NOMO-1 treated with DMSO at 0.1 percent for 48 hours (cell line): ENCODE data around the gene ANKDD1B.
A peak's percentile ranks its signal among the peaks of the same experiment; 100 is the strongest.

Source experiments
- DNase-seq: peaks from one replicate; lab custom pipeline; 2025; ENCODE audit not compliant: unreplicated experiment; lab: John Stamatoyannopoulos, UW

ANKDD1B gene

DNA sequence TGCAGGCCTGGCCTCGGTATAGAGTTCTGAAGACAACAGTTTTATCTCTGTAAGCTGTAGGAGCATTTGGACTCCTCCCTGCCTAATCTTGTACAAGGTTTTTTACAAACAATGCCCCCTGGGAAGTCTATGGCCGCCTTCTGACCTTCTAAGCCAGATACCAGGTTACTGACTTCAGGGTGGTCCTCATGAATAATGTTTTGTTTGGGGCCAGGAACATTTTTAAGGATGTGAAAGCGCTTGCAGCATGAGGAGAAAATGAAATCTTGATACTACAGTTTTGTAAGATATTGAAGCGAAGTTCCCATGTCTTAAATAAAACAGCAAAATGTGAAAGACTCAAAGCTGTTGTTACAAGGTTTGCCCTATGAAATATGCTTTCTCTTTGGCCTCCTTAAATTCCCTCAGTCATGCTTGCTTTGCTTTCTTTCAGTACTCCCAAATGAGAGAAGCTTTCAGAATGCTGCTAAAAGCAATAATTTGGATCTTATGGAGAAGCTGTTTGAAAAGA lies 5.2 kb downstream of the ANKDD1B start:
- no peak for DNase-seq

DNA sequence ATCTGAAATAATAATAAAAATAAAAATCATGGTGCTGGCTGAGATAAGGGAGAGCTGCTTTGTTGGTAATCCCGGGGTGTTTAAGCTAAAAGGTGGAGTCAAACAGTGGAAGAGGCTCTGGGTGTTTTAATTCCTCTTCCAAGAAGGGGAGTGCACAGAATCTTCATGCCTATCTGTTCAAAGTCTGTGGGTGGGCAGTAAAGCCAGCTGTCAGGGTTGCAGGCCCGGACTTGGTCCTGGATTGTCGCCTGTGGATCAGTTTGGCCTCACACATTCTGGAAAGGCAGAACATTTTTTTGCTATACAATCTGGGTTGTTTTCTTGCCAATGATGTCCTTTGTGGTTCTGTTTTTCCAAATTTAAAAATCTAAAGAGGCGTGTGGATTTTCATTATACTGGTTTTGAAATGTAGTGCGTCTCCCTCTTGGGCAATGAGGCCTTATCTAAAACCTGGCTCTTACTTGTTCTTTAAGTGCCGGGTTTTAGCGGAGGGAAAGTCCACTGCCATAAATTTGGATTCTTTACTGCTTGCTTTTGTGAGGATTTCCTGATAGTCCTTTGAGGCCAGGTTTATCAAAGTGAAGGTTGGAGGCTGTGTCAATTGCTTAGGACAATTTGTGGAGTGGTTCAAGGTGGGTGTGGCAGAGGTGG lies 5.8 kb downstream of the ANKDD1B start:
- DNase-seq = no peak

DNA sequence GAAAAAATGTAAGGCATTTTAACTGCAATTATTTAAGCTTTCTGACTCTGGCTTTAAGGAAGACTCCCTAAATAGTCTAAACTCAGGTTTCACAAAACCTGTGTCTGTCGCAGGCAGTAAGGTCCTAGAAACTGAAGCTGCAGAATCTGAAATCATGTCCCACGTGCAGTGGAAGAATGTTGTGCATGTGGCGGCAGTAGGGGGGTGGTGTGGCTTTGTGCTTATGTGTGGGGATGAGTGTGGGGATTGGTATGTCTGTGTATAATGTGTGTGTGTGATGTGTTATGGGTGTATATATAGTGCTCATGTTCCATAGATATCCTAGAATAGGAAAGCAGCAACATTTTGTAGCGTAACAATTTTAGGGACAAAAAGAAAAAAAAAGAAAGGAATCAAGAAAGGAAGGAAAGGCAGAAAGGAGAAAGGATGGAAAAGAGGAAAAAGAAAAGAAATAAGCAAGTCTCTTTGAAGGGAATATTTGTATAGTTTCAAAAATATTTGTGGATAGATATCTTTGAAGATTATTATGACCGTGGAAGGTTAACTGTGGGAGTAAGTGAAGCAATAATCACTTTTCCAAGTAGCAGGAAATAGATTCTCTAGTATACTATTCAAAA lies 6.6 kb downstream of the ANKDD1B start:
- DNase-seq = no peak

DNA sequence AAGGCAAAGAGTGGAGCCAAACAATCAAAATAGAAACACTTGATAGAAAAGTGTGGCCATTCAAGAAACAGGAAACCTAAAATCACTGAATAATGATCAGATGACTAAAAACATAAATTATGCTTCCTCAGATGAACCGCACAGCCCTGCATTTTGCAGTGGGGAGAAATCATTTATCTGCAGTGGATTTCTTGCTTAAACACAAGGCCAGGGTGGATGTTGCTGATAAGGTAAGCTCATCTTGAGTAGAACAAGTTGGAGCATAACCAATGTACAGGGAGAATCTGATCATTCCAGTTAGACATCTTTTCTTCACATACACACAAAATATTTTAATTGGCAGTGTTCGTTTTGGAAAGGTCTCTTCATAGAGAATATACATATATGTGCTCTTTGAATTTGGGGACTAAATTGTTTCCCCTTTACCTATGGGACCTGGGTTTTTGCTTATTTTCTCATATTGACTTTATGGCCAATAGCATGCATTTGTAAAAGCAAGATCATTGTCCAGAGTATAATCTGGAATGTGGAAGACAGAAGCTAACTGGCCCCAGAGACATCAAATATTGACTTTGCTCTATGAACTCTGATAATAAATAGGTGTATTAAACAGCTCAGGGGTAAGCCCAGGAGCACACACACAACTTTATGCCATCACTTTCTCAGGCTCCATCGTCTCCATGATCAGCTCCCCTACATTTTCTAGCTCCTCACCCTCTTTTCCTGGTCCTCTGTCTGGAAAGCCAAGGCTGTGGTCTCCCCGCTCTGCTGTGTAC lies 9.1 kb downstream of the ANKDD1B start:
- DNase-seq = no peak

DNA sequence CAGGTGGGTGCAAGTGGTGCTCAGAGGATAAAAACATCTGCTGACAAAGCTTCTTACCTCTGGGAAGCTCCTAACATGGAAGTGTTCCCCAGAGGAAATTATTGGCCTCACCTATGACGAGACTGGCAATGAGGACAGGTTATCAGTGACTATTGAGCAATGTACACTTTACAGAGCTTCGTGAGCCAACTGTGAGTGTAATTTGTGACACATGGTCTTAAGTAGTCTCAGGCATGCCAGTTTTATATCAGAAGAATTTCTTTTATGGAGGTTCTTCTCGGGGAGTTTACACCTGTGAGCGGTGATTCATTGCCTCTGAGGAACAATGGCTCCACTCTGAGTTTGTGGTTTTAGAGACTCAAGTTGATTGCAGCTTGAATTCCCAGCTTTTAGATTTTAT lies 11.3 kb downstream of the ANKDD1B start:
- no peak for DNase-seq

DNA sequence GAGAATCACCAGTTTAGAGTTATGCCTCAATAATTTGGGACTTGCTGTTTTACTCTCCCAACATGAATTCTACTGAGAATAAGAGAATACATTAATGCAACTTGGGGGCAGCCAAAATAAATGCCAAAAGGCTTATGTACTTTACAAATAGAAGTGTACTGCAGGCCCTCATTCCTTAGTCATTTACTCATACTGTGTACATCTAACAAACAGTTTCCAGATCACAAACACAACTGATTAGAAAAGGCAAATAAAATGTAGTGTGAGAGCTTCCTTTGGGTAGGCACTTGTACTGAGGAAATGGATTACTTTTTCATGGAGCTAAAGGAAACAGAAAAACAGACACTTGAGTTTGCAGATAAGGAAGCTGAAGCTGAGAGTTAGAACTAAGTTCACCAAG lies 12.6 kb downstream of the ANKDD1B start:
- no peak for DNase-seq

DNA sequence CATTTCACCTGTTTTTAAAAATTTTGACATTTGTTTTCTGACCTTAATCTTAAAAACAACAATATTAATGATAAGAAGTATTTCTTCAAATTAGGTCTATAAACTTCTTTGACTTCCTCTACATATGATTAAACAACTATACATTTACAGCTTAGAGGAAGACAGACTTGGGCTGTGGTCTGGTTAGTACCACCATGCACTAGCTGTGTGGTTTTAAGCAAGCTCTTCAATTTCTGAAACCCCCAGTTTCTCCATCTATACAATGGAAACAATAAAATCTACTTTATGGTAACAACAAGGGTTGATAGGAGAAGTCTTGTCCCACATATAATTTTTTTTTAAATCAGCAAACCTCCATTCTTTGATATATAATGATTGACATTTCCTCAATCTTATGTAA lies 15.7 kb downstream of the ANKDD1B start:
- no peak for DNase-seq

DNA sequence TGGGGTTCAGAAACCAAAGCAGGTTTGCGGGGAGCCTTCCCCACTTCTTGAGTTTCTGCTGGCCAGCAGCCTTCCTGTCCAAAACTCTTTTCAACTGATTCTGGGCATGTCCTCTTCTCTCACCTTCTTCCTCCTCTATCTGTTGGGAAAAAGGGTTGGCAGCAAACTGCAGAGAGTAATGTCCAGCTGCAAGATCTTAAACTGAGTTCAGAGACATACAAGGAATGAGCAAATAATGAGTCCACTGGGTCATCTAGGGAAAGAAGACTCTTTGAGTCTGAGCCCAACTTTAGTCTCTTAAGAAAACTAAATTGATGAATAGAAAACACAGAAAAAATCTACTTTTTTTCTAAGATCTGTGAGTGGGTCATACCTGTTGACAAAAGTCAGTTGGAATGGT lies 16.5 kb downstream of the ANKDD1B start:
- no peak for DNase-seq

DNA sequence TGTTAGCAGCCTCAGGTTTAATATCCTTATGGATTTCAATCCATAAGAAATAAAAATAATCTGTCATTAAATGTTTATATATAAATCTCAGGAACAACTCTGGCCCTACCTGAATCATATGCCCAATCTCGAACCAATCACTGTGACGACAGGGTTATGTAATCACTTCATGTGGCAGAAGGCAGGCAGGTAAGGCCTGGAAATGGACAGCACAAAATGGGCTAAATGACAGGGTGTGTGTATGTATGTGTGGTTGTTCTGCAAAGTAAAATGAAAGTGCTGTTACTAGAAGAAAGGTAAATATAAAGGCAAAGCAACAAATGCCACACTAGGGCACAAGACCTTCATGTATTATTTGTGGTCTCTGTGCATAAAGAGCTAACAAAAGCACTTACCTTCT lies 19.6 kb downstream of the ANKDD1B start:
- DNase-seq = no peak

DNA sequence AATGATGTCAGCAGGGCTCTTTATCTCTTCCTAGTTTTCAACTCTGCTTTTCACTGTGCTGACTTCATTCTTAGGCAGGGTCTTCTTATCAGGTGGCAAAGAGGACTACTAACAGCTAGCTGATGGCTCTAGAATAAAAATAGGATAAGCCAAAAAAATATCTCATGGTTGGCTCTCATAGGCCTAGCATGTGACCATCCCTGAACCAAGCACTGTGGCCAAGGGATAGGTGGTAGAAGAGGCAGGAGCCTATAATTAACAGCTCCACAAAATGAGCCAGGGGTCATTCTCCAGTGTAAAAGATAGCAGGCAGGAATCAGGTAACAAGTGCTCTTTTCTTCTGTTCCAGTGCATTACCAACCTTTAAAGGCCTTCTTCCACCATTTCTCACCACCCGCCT lies 21.1 kb downstream of the ANKDD1B start:
- no peak for DNase-seq

DNA sequence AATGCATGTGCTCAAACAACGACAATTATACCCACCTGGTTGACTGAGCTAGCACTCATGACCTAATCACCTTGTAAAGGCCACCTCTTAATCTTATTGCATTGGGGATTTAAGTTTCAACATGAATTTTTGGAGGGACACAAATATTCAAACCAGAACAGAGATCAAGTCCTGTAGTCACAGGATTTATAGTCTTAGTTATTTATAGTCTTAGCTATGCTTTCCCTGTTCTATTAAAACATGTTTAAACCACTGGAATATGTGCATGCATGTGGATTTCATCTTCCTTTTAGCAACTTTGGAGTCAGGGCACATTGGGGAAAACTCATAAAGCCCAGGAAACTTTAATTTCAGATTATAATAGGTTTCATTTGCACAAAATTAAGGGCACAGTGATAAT lies 26.7 kb downstream of the ANKDD1B start:
- no peak for DNase-seq

DNA sequence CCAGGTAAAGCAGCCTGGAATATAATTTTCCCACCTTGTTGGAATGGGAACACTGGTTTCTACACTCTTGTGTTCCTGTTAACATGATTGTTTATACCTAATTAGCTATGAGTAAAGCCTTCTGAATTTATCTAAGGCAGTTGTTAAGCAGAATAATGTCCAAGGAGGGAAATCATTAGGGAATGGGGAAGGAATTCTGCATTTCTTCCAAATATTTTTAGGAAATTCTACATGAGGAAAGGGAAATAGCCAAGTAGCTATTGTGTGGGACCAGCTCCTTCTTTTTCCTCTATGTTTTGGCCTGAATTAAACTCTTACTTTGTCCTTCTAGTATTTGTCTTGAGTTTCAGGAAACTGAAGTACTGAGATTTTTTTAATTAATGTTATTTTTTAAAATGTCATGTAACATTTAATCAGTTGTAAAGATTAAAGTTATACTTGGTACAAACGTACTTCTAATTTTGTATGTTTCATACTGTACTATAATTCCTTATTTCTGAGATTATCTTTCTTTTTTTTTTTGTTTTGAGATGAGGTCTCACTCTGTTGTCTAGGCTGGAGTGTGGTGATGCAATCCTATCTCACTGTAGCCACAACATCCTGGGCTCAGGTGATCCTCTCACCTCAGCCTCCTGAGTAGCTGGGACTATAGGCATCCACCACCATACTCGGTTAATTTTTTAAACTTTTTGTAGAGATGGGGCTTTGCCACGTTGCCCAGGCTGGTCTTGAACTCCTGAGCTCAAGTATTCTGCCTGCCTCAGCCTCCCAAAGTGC lies 28.5 kb downstream of the ANKDD1B start:
- no peak for DNase-seq

DNA sequence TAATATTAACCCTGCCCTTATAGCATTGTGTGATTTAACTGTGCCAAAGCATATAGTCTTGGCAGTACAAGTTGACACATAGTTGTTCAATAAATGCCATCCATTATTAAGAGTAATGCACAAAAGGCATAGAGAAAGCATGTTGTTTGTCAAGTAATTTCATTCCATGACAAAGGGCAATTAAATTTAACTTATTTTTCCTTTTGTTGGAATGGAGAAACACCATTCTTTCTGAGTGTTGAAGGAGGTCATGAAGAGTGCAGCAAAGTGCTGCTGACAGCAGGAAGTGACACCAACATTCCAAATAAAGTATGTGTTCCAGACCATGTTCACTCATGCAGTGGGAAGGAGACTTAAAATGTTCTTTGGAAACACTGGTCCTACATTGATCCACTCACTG lies 29.1 kb downstream of the ANKDD1B start:
- no peak for DNase-seq

DNA sequence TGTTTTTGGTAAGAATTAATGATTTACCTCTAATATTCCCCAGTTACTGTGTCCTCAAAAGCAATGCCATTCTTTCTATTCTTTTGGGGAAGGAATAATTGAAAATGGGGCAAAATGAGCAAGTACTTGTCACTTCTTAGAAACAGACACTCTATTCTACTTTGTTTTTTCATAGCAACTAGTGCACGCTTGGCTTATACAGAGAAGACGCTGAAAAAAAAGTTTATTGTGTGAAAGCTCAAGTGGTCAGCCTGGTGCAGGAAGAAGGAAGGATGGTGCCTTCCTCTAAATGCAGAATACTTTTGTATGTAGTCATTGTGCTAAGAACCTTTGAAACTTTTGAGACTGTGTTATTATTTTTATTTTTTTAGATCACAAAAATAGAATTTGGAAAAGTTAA lies 29.6 kb downstream of the ANKDD1B start:
- DNase-seq = no peak

DNA sequence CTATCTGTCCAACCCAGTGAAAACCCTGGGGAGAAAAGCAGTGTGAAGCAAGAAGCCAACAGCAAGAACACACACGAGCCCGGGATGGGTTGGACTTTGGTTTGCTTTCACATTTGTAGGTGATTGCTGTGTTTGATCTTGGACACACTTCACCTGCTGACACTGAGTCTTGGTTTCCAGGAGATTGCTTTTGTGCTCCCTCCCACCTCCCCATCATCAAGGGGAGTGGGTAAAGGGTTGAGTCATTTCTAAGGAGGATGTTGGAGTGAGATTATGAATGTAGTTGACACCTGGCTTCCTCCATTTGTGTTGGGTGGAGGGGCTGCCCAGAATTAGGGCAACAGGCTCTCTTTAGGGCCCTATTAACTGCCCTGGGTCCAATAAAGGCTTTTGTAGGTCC lies 37.5 kb downstream of the ANKDD1B start:
- no peak for DNase-seq

DNA sequence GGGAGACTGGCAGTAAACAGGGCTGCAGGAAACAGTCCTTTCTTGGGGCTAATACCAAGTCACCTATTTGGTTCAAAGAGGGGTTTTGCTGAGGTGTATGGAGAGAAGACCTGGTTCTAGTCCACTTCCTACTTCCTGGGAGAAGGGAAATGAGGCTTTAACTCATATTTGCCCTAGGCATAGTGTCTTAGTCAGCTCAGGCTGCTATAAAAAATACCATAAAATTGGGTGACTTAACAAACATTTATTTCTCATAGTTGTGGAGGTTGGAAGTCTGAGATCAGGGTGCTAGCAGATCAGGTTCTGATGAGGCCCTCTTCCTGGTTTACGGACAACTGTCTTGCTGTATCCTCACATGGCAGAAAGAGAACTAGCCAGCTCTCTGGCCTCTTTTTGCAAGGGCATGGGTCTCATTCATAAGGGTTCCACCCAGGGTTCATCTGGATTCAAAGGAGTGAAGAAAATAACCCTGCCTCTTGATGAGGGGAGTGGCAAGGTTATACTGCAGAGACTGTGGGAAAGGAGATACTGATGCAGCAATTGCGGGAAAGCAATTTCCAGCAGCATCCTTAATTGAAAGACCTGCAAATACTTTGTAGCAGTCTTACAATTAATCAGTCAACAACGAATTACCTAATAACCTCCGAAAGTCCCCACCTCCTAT lies 40.5 kb downstream of the ANKDD1B start:
- no peak for DNase-seq

DNA sequence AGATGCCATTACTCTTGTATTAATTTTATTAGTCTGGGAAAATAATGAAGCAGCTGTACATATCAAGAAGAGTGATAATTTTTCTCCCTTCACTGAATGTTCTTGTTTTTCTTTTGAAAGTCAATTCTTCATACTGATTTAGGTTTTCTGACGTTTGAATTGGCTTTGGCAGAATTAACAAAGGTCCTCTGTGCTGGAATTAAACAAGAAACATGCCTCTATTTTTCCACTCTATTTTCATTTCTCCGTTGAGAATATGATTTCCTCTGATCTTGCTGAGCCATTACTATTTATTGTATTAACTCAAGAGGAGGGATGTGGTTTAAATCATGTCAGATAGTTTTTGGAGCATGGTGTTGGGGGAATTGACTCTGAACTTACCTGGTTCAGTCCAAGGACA lies 42.3 kb downstream of the ANKDD1B start:
- no peak for DNase-seq

DNA sequence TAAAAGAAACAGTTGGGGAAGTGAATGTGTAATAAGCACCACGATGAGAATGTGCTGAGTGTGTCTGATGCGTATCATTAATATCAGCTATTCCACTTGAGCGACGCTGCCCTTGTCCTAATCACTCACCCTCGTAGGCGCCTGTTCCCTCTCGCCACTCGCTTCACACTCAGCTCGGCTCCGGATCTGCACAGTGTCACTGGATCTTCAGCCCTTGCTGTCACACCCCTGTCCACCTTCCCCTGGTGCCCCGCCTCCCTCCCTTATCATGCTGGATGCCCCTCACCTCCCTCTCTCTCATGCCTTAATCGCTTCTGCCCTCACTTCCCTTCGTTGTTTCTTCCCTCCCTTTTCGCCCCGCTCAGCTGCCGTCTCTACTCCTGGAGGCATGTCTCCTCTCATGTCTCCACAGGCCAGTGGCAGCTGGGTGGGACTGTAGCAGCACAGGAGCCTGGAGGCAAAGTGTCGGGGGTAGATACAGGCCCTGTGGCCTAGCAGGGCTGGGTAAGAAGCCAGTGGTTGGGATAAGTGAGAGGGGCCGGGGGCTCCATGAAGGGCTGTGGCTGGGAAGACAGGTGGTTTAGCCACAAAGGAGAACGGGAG lies 43.5 kb downstream of the ANKDD1B start:
- DNase-seq = no peak

DNA sequence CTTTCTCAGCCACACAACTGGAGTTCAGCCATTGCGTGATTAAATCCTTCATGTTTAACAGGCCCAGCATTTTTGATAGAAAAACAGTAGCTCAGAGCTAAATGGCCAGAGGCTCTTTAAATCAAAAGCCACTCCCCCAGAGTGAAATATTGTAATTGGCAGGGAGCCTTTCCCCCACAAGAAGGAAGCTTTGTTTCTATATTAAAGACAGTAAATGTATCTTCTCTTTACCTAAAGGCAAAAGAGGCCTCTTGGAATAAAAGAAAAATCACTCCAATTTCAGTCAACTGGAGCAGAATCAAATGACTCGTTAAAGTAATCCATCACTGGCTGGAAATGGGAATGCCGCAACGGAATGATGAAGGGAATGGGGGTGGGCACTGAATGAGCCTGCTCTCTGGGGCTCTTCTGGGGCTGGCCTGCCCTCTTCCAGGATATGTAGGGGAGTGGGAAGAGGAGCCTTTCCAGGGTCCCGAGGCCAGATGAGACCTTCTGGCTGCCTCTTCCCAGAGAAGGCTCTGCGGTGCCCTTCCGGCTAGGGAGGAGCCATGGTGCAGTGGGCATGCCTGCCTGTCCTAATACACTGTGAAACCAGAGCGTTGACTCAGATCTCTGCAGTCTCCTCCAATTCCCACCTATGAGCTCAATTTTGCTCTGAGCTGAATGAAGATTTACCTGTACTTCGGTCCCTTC lies 45.2 kb downstream of the ANKDD1B start:
- DNase-seq = peak; percentile 17
